Thyroid gland (tissue), 4 donors: ENCODE measurements around the gene CDKN3.

Source experiments
- CTCF ChIP-seq, 6 experiments: fragments of 200-600 bp in 3 of 6; fragments of 450-650 bp in 3 of 6; sonication (generic) in 3 of 6; IDR thresholded peaks; one replicate each; pipeline ENCODE4 v1.5.1; 2016 to 2019; ENCODE audit warnings: antibody characterized with exemption in 6 of 6, mild to moderate bottlenecking in 2 of 6, inconsistent platforms in 1 of 6, moderate library complexity in 1 of 6
- POLR2A ChIP-seq, 2 donors: fragments of 450-650 bp; IDR thresholded peaks; one replicate each; pipeline ENCODE4 v1.6.1; 2017; ENCODE audit warnings: antibody characterized with exemption in 2 of 2, mild to moderate bottlenecking in 2 of 2, moderate library complexity in 1 of 2

- TF ChIP-seq CTCF (IDR thresholded peaks at IDR 0.05) = no peak
- no peak for TF ChIP-seq POLR2A (IDR thresholded peaks at IDR 0.05)
These were observed 58.6 kb downstream of the CDKN3 start for GRCh38 chr14:54455363-54455762.
